NCI-H1092 treated with DMSO at 0.1 percent for 48 hours (cell line): ENCODE results near the gene C2CD2.

ENCODE experiments used
- DNase-seq: peaks from one replicate; lab custom pipeline; 2025; lab: John Stamatoyannopoulos, UW

C2CD2 gene

DNA sequence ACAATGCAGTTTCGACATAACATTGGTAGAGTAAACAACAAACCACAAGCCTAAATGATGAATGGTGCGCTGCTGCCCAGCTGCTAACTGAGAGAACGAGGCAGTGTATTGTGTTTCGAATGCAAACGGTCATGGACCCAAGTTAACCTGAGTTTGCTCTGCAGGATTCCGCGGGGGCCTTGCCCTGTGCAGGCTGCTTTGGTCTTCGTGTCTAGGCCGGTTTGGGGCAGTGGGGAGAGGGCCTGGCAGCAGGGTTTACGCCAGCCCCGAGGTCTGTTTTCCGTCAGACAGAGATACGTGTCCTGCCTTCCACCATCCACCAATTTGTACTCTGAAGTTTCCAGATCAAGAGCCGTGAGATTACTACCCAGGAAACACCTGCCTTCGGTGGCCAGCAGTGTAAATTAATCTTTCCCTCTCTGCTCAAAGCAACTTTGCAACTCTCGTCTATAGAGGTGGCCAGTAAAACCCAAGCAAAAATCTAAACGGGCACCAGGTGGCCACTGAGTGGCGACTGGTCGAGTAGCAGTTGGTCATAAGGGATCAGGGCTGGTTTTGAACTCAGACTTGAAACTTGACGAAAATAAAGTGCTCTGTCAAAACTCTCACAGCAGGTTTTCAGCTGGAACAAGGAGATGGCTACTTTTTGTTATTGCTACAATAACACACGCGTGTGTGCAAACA, 68.3 kb downstream of the C2CD2 start:
- no peak for DNase-seq

DNA sequence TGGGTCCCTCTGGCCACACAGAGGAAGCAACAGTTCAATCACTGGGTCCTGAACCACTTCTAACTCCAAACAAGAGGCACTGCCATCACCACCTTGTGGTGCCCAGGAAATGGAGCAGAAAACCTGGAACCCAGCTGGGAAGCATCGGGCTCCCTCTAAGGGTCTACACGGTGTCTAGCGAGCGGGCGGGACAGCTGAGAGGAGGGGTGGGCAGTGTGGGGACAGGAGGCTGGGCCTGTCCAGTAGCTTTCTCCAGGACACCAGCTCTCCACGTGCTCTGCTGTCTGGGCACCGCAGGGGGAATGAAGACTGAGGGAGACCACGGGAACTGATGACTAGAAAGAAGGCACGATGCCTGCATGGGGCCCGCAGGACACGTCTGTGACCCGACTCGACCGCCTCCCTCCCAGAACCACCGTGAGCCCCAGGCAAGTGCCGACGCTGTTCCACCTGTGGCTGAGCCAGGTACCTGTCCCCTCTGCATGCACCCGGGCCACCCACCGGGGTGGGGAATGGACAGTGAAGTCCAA, 69.3 kb downstream of the C2CD2 start:
- no peak for DNase-seq

DNA sequence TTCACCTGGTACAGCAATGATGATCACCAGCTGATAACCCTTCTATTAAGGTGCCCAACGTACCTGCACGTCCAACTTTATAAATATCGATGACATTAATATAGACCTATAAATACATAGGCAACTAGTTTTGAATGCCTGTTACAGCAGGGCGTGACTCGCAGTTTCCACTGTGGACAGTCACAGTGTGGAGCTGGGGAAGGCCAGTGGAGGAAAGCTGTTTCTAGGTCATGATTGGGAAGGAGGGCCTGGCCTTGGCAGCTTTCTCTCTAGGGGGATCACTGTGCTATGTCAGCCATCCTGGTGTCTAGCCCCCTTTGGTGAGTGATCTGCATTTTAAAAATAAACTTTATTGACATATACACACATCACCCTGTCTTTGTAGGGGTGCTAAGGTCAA, 70.2 kb downstream of the C2CD2 start:
- DNase-seq, result no peak

DNA sequence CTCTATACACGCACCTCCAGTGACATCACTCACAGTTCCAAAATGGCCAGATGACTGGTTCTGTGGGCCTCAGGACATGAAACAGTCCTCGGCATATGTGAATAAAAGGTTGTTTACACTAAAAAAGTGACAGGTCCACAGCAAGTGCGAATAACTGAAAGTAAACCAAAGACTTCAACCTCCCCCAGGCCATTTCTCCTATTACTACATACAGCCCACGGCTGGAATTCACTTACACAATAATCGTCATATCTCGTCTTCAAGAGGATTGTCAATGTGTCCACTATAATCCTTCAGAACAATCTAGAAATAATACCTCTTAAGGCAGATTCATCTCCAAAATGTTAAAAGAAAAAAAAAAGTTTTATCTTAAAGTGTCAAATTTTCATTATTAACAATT, 72.8 kb downstream of the C2CD2 start:
- no peak for DNase-seq

DNA sequence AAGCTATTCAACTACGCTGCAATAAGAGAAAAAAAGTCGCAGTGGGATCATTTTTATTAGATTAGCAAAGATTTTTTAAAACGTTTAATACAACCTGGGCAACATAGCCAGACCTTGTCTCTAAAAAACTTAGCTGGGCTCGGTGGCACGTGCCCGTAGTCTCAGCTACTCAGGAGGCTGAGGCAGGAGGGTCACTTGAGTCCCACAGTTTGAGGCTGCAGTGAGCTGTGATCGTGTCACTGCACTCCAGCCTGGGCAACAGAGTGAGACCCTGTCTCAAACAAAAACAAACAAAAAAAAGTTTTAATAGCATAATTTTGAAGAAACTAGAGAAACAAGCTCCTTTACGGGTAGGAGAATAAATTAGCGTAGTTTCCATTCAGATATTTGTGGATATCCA, 73.7 kb downstream of the C2CD2 start:
- DNase-seq, result no peak

DNA sequence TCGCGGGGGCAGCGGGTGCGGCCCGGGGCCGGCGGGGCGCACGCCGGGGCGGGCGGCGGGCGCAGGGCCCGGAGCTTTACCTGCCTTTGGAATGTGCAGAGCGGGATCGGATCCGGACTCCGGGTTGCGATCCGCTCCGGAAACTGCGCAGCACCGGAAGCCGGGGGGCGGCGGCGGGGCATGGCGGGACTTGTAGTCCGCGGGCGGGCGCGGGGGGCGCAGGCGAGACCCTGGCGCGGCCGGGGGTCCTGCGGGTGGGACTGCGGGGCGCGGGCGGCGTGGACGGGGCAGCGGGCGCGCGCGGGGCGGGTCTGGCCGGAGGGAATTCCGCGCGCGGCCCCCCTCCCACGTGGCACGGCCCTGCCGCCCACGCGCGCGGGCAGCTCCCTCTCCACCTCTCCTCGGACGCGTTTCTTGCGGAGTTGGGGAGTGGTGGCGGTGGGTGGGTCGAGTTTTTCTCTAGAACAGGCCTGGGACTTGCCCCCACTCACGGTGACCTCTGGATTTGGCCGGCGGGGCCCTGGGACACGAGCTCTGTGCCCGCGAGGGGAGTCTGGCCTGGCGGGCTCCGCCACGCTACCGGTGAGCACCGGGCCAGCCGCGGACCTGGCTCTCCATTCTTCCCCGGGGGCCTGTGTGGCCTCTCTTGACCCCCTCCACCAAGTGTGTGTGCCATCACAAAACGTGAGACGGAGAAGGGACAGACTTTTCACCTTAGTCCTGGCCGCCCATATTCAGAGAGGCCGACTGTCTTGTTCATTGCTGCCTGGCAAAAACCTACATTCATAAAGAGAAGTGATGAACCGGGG, 74.4 kb downstream of the C2CD2 start, which contains the start of gene PRDM15:
TSS of gene PRDM15 (minus strand) at position 155 of the 809 bp plus-strand sequence. CDS start 18,981 bp downstream, outside the sequence.
- DNase-seq, result peak; percentile 78

GRCh38 chr21:41878831-41879189, 75.0 kb downstream of the C2CD2 start:
- DNase-seq, result peak; percentile 78

DNA sequence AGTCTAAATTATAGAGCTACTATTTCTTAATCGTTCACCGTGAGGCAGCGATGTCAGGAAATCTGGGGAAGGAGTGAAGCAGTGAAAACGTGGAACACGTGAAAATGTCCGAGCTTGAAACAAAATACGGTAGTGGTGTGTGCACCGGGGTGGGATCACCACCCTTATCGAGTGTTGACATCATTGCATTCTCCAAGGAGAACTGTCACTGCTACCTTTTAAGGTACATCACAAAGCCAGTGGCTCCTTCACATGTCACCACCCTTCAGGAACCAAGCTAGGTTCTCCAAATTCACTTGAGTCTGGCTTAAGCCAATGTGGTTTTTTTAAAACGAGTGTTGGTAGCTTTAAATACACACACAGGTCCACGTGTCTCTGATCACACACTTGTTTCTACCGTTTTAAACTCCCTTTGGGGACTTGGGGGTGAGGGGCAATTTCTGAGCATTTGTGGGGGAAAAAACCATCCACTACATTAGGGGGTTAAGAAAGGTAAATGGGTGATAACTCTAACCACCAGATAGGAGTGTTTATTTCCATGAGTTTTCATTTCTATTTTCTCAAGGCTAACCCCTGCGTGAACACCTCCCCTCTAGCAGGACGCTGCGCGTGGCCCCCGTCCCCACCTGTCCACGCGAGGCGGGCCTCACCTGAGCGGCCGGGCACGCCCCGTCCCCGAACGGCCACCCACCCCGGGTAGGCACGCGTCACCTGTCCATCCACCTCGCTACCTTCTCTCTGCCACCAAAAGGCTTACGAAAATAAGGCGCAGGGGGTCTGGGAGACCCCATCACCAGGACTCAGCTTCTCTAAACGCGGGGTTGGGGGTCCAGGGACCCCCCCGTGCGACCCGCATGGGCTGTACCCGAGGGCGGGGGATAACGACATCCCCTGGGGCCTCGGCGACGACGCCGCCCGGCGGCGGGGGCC, 75.7 kb downstream of the C2CD2 start:
- peak; percentile 41 for DNase-seq

DNA sequence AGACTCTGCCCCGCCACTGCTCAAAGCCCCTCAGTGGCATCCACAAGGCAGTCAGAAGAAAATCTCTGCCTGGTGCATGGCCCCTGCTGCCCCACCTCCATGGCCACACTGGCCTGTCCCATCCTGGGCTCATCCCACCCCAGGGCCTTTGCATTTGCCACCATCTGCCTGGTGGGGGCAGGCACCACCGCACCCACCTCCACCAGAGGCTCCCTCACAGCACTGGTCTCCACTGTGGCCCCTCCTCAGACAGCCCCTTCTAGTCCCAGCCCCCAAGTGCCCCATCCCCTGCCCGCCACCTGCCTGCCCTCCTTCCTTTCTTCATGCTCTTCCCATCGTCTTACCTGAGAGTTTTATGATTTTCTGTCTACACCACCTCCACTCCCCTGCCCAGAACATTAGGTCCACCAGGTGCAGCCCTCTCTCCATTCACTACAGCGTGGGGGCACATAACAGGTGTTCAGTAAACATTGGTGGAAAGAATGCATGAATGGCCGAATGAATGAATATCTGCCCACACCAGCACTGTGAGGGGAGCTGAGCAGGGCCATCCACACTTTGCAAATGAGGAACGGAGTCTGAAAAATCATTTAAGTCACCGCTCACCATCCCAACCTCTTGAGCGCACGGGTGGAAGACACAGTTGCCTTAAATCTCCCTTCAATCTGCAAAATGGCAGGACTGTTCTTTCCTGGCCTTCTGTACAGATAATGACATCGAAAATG, 76.7 kb downstream of the C2CD2 start:
- no peak for DNase-seq

- no peak for DNase-seq
Observed at GRCh38 chr21:41876396-41876795, 77.4 kb downstream of the C2CD2 start.

GRCh38 chr21:41875086-41875485, 78.7 kb downstream of the C2CD2 start:
- DNase-seq, result no peak

GRCh38 chr21:41874611-41875010, 79.2 kb downstream of the C2CD2 start:
- DNase-seq, result no peak

DNA sequence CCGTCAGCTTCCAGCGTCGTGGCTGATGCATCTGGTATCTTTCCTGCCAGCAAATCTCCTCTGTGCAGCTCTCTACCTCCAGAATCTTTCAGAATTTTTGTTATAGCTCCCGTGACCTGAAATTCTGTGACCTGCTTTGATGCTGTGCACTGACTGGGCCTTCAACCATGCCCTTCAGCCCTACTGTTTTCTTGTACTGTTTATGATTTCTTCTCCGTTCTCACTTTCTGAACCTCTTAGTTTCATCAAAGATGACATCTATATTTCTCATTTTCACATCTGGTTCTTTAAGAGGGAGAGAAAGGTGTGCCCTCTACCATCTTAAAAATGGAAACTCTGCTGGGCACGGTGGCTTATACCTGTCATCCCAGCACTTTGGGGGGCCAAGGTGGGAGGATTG, 80.4 kb downstream of the C2CD2 start:
- no peak for DNase-seq

DNA sequence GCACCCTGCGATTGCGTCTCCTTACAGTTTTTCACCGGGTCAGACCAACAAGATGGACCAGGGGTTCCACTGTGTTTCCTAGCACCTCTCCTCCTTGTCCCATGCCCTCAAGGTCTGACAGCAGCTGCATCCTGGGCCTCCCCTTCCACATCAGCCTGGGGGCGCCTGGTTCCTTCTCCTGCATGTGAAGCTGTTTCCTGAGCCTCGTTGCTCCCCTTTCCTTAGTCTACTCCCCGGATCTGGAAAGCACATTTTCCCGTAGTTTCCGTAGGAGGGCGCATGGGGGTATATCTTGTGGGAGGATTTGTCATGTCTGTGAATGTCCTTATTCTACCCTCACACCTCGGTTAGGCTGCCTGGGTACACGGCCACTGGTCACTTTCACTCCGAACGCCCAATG, 80.8 kb downstream of the C2CD2 start:
- no peak for DNase-seq

DNA sequence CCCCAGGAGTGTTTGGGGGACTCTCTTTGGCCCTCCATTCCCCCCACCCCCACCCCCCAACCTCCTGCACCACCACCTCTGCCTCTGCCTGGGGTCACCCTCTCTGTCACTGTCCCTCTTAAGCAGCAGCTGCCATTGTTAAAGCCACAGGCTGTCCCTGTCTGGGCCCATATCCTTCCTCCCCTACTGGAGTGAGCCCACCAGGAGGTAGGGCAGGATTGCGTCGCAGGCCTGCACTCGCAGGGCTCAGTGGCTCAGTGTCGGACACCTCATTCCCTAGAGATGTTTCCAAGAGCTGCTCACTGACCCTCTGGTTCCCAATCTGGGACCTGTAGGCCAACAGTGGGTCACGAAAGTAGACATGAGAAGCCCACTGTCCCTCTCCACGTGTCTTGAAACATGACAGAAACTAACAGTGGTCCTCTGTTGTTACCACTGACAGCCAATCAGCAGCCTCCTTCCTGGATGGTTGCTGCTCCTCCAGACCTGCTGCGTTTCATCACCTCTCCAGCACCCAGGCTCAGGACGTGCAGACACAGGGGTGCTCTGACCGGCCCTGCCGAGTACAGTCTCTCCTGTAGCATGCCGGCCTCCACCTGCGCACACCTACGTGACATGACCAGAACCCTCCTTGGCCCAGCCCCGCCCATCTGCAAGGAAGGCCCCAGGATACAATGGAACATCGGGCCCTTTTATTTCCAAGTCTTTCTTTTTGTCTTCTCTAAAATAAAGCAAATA, 82.4 kb downstream of the C2CD2 start:
- no peak for DNase-seq

GRCh38 chr21:41869771-41870170, 84.0 kb downstream of the C2CD2 start:
- DNase-seq, result no peak

- DNase-seq, result no peak
Observed at GRCh38 chr21:41868062-41868710, 85.6 kb downstream of the C2CD2 start.

- no peak for DNase-seq
Observed at GRCh38 chr21:41867313-41867712, 86.5 kb downstream of the C2CD2 start.

DNA sequence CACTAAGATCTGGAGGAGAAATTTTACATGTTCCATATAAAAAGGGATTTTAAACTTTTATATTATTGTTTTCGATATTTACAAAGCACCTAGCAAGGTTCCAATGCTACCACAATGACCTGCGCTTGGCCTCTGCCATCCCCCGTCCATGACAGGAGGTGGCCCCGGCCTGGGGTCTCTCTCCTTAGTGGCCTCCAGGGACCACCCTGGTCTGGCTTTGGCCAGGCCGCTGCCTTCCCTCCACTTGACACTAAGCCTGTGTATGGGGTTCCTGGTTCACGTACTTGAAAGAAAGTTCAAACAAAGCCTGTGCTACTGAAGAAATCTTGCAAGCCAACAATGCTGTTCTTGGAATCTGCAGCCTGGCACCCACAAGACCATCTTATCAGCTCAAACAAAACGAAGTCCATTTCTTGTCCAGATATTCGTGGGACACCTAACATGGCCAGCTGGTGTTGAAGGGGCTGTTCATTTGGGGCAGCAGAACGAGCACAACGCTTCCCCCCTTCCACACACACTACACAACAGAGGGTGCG, 87.5 kb downstream of the C2CD2 start:
- DNase-seq, result no peak
